Measurements from ENCODE around the gene KANK4.

Gene KANK4

GRCh38 chr1:62336995-62337705 is 17.9 kb upstream of the KANK4 start:
- no peak for DNase-seq

- no peak for DNase-seq
These were observed 17.4 kb upstream of the KANK4 start for GRCh38 chr1:62336638-62336994.

DNA sequence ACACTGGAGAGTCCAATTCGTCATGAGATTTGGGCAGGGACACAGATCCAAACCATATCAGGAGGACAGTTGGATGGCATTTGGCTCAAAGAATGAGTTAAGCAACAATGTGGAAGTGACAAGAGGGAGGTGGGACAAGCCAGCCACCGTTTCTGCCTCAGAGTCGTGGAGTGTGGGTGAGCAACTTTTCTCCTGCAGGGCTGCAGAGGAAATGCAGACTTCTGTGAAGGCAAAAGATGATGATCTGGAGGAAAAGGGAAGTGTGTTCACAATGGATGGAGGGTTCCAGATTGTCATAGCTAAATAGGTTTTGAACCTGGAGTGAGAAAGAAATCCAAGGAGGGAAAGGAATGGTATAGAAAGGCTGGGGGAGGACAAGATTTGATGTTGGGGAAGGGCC is 16.4 kb upstream of the KANK4 start:
- no peak for DNase-seq

DNA sequence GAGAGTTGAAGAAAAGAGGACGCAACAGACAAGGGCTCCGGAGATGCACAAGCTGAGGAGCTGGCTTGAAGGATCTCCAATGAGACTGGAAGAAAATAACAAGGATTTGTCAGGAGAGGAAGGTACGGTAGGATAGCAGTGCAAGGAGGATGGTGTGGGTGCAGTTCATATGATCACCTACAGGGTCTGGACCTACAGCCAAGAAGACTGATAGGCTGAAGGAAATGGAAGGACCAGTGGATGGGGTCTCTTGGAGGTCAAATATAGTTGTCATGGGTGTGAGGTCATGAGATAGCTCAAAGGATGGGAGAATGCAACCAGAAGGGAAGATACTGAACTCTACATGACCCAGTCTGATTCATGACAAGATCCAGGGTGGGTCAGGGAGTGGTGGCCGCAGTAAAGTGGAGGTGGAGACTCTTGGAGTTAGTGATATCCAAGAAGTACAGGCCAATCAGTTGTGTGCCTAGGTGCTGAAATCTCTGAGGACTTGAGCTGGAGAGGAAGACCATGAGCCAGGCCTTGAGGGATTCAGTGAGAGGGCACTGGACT is 15.3 kb upstream of the KANK4 start:
- DNase-seq = no peak

- peak; percentile 22 for DNase-seq
These were observed 14.2 kb upstream of the KANK4 start for GRCh38 chr1:62333441-62333840.

DNA sequence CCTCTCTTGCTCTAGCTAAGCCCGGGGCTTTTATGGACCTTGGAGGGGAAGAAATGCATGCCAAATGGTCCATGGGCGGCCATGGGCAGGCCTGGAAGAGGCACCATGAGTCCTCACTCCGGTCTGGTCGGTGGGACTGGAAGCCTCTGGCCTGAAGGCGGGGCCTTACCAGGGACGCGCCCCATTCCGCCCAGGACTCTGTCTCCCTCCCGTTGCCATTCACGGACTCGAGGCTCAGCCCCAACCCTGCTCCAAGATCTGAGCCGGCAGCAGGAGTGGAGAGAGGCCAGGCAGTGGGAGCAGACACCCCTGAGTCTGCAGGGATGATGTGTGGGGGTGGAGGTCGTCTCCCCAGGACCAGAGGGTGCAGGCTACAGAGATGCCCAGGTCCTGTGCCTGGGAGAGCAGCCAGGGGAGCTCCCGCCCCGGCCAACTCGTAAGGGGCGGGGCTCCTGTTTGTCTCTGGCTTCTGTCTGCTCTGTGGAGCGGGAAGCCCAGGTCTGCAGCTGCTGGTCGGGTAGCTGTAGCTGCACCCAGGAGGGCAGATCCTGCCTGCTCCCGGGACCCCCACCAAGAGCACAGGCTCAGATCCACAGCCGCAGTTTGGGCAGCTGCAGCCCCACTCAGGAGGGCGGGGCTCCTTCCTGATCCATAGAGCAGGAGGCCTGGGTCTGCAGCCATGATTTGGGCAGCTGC is 8.3 kb upstream of the KANK4 start:
- DNase-seq = no peak

GRCh38 chr1:62325681-62326080 is 6.4 kb upstream of the KANK4 start:
- DNase-seq = peak; percentile 58

DNA sequence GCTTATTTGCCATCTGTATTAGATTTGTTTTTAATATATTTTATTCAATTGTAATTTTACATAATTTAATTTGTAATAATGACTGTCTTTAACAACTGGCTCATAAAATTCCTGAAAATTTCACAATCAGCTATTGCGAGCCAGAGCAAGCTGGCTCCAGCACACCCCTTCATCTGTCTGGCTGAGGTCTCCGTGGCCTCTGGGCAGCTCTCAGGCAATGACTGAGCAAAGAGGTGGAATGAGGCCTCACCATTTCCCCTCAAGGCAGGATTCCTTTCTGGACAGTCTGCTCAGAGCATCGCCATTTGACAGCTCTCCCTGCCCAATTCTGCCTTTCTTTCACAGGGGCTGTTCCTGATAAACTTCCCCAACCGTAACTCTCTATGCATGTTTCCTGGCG is 5.8 kb upstream of the KANK4 start:
- peak; percentile 61 for DNase-seq

- DNase-seq = peak; percentile 73
These were observed 2.2 kb upstream of the KANK4 start for GRCh38 chr1:62321446-62321845.

- no peak for DNase-seq
These were observed 896 bp downstream of the KANK4 start for GRCh38 chr1:62318320-62318755.

DNA sequence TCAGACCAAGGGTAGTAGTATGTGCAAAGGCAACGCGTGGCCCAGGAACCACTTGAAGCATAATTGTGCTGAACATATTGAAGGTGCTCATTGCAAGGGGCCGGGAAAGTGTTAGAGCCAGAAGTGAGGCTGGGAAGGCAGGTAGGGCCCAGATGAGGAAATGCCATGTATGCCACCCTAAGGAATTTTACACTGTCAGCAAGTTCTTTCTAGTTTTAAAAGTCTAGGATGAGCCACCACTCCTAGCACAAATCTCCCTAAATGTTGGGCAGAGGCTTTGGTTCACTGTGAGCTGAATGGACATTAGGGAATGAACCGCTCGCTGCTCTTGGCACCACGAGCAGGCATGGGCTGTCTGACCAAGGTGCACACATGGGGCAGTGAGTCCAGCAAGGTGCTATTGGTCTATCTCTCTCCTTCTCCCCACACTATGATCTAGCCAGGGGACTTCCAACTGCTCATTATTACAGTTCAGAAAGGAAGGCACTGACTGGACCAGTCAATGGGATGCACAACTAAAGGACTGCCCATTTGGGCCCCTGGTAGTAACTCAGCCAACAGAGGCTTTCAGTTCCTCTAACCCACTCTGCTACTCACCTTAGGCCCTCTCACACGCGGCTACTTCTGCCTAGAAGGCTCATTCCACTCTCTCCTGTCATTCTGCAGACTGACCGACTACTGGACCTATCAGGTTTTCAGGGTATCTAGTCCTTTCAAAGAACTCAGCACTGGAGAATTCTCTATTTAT is 2.0 kb downstream of the KANK4 start:
- no peak for DNase-seq

DNA sequence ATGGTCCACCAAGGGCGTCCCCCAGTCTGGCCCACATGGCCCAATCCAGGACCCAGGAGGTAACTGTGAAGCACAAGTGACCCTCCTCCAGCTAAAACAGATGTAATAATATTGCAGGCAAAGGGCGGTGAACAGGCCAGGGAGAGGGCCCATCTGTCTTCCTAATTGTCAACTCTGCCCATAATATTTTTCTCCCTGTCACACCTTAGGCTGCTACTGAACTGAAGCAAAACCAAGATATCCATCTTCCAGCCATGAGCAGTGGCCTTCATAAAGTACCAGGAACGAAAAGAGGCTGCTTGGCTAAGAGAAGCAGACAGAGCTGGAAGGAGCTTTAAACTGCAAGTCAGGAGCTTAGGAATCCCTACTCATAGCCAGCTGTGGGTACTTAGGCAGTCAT is 3.1 kb downstream of the KANK4 start:
- DNase-seq = no peak

DNA sequence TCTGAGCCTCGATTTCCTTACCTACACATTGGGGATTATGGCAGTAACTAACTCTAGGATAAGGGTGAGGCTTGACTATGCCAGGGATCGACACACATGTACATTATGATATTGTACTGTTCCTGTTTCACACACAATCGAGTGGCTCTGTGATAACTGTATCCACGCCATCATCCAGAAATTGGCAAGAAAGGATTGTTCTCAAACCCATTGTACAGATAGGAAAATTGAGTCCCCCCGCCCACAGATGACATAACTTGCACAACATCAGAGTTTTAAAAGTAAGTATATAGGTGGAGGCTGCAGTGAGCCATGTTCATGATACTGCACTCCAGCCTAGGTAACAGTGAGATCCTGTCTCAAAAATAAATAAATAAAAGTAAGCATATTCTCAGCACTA is 3.8 kb downstream of the KANK4 start:
- no peak for DNase-seq

- no peak for DNase-seq
These were observed 4.5 kb downstream of the KANK4 start for GRCh38 chr1:62314454-62315350.

GRCh38 chr1:62312698-62313097 is 6.5 kb downstream of the KANK4 start:
- no peak for DNase-seq

DNA sequence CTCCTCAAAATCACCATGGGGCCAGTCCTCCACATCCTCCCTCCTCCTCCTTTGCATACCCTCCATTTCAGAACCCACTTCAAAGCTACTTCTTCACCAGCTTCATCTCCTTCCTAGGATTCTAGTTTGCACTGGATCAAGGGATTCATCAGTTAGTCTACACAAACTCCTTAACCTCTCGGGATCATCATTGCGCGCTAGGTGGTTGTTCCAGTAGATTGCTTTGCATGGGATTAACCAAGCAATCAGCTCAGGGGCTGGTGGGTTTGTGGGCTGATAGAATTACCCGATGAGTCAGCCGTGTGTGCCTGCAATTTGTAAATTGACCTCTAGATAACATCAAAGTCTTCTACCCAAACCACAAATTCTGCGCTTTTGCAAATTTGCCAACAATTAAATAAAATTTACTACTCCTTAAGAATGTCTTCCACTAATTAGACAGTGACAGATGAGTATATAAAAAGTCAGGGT is 7.7 kb downstream of the KANK4 start:
- no peak for DNase-seq

- no peak for DNase-seq
These were observed 9.3 kb downstream of the KANK4 start for GRCh38 chr1:62309906-62310305.

- no peak for DNase-seq
These were observed 10.6 kb downstream of the KANK4 start for GRCh38 chr1:62308606-62309005.

DNA sequence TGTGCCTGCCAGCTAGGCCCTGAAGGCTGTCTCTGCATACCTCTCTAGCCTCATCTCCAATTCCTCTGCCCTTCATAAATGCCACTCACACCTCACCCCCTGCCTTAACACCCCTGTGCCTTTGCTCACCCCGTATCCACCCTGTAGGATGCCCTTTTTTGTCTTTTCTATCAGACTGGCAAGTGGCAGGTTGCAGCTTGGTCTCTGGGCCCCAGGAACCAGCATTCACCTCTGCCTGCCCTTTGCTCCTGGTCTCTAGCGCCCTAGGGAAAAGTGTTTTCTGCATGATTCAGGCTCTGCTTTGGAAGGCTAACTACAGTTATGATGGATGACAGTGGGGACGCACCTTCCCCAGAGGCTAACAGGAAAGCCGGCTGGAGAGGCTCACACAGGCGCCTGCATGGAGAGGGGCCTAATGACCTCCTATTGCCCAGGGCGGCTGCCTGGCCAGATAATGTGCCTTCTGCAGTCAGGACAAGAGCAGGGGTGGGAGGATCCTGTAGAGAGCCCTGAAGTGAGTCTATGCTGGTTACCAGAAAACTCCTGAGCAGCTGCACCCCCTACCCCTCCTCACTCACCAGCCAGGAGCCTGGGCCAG is 11.2 kb downstream of the KANK4 start:
- DNase-seq = no peak

- no peak for DNase-seq
These were observed 11.8 kb downstream of the KANK4 start for GRCh38 chr1:62307446-62307845.

GRCh38 chr1:62306065-62306464 is 13.2 kb downstream of the KANK4 start:
- DNase-seq = no peak

GRCh38 chr1:62304975-62305374 is 14.3 kb downstream of the KANK4 start:
- no peak for DNase-seq
